ENCODE results near the gene FOXS1.

FOXS1 gene

GRCh38 chr20:31797364-31797763 is 48.0 kb downstream of the FOXS1 start:
- H3K4me1 ChIP-seq (ENCODE audit: control insufficient read depth in 1 of 2, insufficient read depth in 1 of 2, low read depth in 1 of 2, low read length in 1 of 2), result no peaks in the 10 kb centered on the region
- H3K27ac ChIP-seq, result no peak overlapping the region
- H3K36me3 ChIP-seq, result peaks cover 92% of the 10 kb centered on the region
- no peak for TF ChIP-seq CTCF (IDR thresholded peaks at IDR 0.05)
- no peaks in the 10 kb centered on the region for H3K9me3 ChIP-seq
- H3K4me3 ChIP-seq (ENCODE audit: low read depth in 1 of 2, low read length in 1 of 2), result no peak overlapping the region
- H3K27me3 ChIP-seq, result no peaks in the 10 kb centered on the region
